Hindlimb muscle (tissue), 1 donor: ENCODE measurements around the gene CRTC1. TPM values are rescaled to one million over a fixed set of nuclear protein-coding genes. Genes with fewer than 3 reads are reported as not detected.

Experiments used
- DNase-seq: peaks from one replicate; pipeline ENCODE4 v3.0.0-alpha.2; 2013
- polyA plus RNA-seq: library from polyadenylated mRNA; unstranded; fragments of 120-200 nt; gene quantifications from one replicate; pipeline ENCODE4 v1.2.1, GENCODE V29; 2013; ENCODE audit not compliant: insufficient read length

Gene CRTC1
- polyA plus RNA-seq, 1 donor: 19.2 TPM

- no peak for DNase-seq
Measured at GRCh38 chr19:18749362-18750231, 66.1 kb downstream of the CRTC1 start.

GRCh38 chr19:18750295-18750970, 67.0 kb downstream of the CRTC1 start:
- no peak for DNase-seq

- DNase-seq: no peak
Measured at GRCh38 chr19:18751571-18751970, 68.1 kb downstream of the CRTC1 start.

- DNase-seq: no peak
Measured at GRCh38 chr19:18754501-18754900, 71.0 kb downstream of the CRTC1 start.

GRCh38 chr19:18756896-18757295, 73.4 kb downstream of the CRTC1 start:
- DNase-seq: no peak

- DNase-seq: no peak
Measured at GRCh38 chr19:18759304-18759994, 76.0 kb downstream of the CRTC1 start.

- no peak for DNase-seq
Measured at GRCh38 chr19:18759995-18760426, 76.5 kb downstream of the CRTC1 start.

GRCh38 chr19:18760440-18761383, 77.2 kb downstream of the CRTC1 start:
- no peak for DNase-seq

- no peak for DNase-seq
Measured at GRCh38 chr19:18761531-18762110, 78.1 kb downstream of the CRTC1 start.

GRCh38 chr19:18762125-18763023, 78.9 kb downstream of the CRTC1 start:
- DNase-seq: peak; percentile 77

- no peak for DNase-seq
Measured at GRCh38 chr19:18763674-18764590, 80.5 kb downstream of the CRTC1 start.

- no peak for DNase-seq
Measured at GRCh38 chr19:18764591-18765051, 81.1 kb downstream of the CRTC1 start.

GRCh38 chr19:18765224-18765623, 81.7 kb downstream of the CRTC1 start:
- DNase-seq: no peak

- DNase-seq: no peak
Measured at GRCh38 chr19:18768046-18768771, 84.7 kb downstream of the CRTC1 start.

- no peak for DNase-seq
Measured at GRCh38 chr19:18768997-18769891, 85.8 kb downstream of the CRTC1 start.

GRCh38 chr19:18769989-18770528, 86.6 kb downstream of the CRTC1 start:
- DNase-seq: no peak

GRCh38 chr19:18770663-18771327, 87.3 kb downstream of the CRTC1 start:
- no peak for DNase-seq
